Measurements from ENCODE around the gene ABO. TPM values are rescaled to one million over a fixed set of nuclear protein-coding genes. Genes with fewer than 3 reads are reported as not detected.

Gene ABO
- total and polyA plus RNA-seq, 2 of the 8 experiments (the other 6 are each of a cell fraction or from before 2014, with no cell fraction given) = 0.03 TPM; not detected in 1

DNA sequence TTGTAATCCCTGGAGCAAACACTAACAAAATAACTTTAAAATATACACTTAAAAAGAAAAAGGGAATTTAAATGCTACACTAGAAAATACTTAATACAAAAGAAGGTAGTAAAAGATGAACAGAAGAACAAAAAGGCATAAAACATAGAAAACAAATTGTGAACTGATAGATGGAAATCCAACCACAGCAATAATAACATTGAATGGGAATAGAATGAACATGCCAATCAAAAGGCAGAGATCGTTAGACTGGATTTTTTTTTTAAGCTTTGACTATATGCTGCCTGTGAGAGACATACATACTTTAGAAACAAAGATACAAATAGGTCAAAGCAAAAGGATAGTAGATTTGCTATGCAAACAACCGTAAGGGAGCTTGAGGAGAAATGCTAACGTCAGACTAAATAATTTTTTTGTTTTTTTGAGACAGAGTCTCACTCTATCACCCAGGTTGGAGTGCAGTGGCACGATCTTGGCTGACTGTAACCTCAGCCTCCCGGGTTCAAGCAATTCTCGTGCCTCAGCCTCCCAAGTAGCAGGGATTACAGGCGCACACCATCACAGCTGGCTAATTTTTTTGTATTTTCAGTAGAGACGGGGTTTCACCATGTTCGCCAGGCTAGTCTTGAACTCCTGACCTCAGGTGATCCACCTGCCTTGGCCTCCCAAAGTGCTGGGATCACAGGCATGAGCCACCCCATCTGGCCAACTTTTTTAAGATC, 6.5 kb downstream of the ABO start:
- Histone ChIP-seq H3K9me3 (ENCODE audit: insufficient read depth in 2 of 2, low read depth in 1 of 2, low read length in 1 of 2) (no peaks in the 10 kb centered on the region), H3K56ac (replicated peaks; ENCODE audit: insufficient read length, low read depth, low read length) (no peak overlapping the region), H3K23ac (ENCODE audit: insufficient read length) (no peak overlapping the region), H4K91ac (replicated peaks; ENCODE audit: insufficient read length, low read length) (no peak overlapping the region), H4K5ac (ENCODE audit: insufficient read length, low read depth, low read length) (no peak overlapping the region), H3K18ac (ENCODE audit: extremely low read depth, low read length) (no peak overlapping the region), H3K4me1 (replicated peaks in 1 of 4; ENCODE audit: control insufficient read depth in 3 of 4, insufficient read depth in 4 of 4, low read length in 3 of 4) (no peaks in the 10 kb centered on the region), H2AFZ (ENCODE audit: low read length) (no peak overlapping the region), H2BK5ac (ENCODE audit: low read depth, low read length) (no peak overlapping the region), H2BK15ac (ENCODE audit: low read length) (no peak overlapping the region), H2BK120ac (replicated peaks; ENCODE audit: low read depth, low read length) (no peak overlapping the region), H3K36me3 (ENCODE audit: control insufficient read depth in 2 of 4, insufficient read depth in 4 of 4, low read length in 3 of 4) (no peaks in the 10 kb centered on the region), H2BK12ac (ENCODE audit: low read depth, low read length) (no peak overlapping the region), H3K14ac (ENCODE audit: insufficient read length) (no peak overlapping the region), H2BK20ac (ENCODE audit: low read length) (no peak overlapping the region), H3K27ac (ENCODE audit: low read depth, low read length) (no peak overlapping the region), H3K4me2 (ENCODE audit: insufficient read depth in 1 of 2, low read depth in 2 of 2, low read length in 2 of 2) (no peak overlapping the region), H3K79me1 (ENCODE audit: low read depth, low read length) (no peaks in the 10 kb centered on the region), H4K8ac (ENCODE audit: extremely low read depth, insufficient read depth, low read length) (no peak overlapping the region), H3K79me2 (ENCODE audit: control insufficient read depth in 1 of 2, insufficient read depth in 2 of 2, low read length in 2 of 2) (no peaks in the 10 kb centered on the region), H3K23me2 (ENCODE audit: low read depth, low read length) (no peaks in the 10 kb centered on the region), H4K20me1 (replicated peaks in 1 of 2; ENCODE audit: control insufficient read depth in 1 of 2, insufficient read depth in 2 of 2, low read length in 2 of 2) (no peaks in the 10 kb centered on the region), H3K4ac (replicated peaks; ENCODE audit: insufficient read length, low read depth, low read length) (no peak overlapping the region), H2AK5ac (ENCODE audit: low read depth, low read length) (no peak overlapping the region), H3K9ac (replicated peaks in 1 of 4; ENCODE audit: extremely low read depth in 1 of 4, low read depth in 3 of 4, low read length in 3 of 4) (no peak overlapping the region), H3K4me3 (ENCODE audit: extremely low read depth in 1 of 4, insufficient read depth in 2 of 4, low read depth in 3 of 4, low read length in 4 of 4) (no peak overlapping the region), H3K27me3 (replicated peaks in 1 of 4; ENCODE audit: control insufficient read depth in 3 of 4, extremely low read depth in 1 of 4, insufficient read depth in 3 of 4, low read length in 3 of 4) (peaks cover 4 to 8% (median 6%) of the 10 kb centered on the region in 4 experiments)
- WGBS, 2 experiments (ENCODE audit: extremely low coverage in 1 of 2, insufficient coverage in 1 of 2, insufficient read length in 1 of 2, insufficient replicate concordance in 2 of 2, low coverage in 1 of 2, low lambda C conversion rate in 2 of 2, missing lambda C conversion rate in 1 of 2) = 78% methylated on average over 9 of the region's 9 CpGs; no CpG with 5 or more reads in 1 of the 2 experiments
- POLR2A ChIA-PET (ENCODE audit: partially characterized antibody) = no interaction called here
- TF ChIP-seq GTF2F1 (IDR thresholded peaks at IDR 0.05; ENCODE audit: borderline replicate concordance, low read depth, low read length) = no peak
- TF ChIP-seq JUN (IDR thresholded peaks at IDR 0.05; ENCODE audit: low read depth, low read length) = no peak
- TF ChIP-seq FOSL1 (IDR thresholded peaks at IDR 0.05; ENCODE audit: insufficient read depth, low read depth, low read length) = no peak
- no peak for TF ChIP-seq RFX5 (IDR thresholded peaks at IDR 0.05; ENCODE audit: borderline replicate concordance, low read depth, low read length)
- TF ChIP-seq HDAC6 (IDR thresholded peaks at IDR 0.05; ENCODE audit: low read depth, low read length) = no peak
- no peak for TF ChIP-seq RNF2 (IDR thresholded peaks at IDR 0.05; ENCODE audit: borderline replicate concordance, low read depth, low read length, missing control alignments, poor library complexity, severe bottlenecking)
- TF ChIP-seq CHD2 (IDR thresholded peaks at IDR 0.05; ENCODE audit: low read length) = no peak
- no peak for TF ChIP-seq CEBPB (IDR thresholded peaks at IDR 0.05; ENCODE audit: low read depth, low read length)
- CTCF ChIA-PET (ENCODE audit: partially characterized antibody) = interaction anchor here (1.0 to 1.3 kb wide), 2 partner anchors 29 to 82 kb away, joined by 3 read pairs; no protein-coding TSS in a partner anchor
- FAIRE-seq (no peak), DNase-seq (ENCODE audit: low read depth in 1 of 2, low spot score in 2 of 2) (no peak)
